ENCODE results near the gene MRPS14. TPM values are rescaled to one million over a fixed set of nuclear protein-coding genes. Genes with fewer than 3 reads are reported as not detected.

MRPS14 gene
- 15.3 and 20.1 TPM in 2 replicates for total RNA-seq

GRCh38 chr1:175023043-175023921 lies at the start of gene MRPS14:
MRPS14 (minus strand) TSS chr1:175023425; CDS start chr1:175023408, 17 bp downstream.

GRCh38 chr1:175067362-175068106 lies 44.3 kb upstream of the MRPS14 start, which contains the start of gene TNN:
TNN (plus strand) TSS chr1:175067833; CDS start chr1:175077419, 9,586 bp downstream.

GRCh38 chr1:174999936-175000696 lies 23.1 kb downstream of the MRPS14 start, which contains the start of gene CACYBP:
CACYBP (plus strand) TSS chr1:174999947; CDS start chr1:175000181, 234 bp downstream.

Other genes starting within 250 kb of the MRPS14 start
- 59.8 and 68.4 TPM in 2 replicates for gene CACYBP, start 23.5 kb downstream of the MRPS14 start, total RNA-seq
- gene TNN, start 44.4 kb upstream of the MRPS14 start, total RNA-seq: not detected in 2 replicates
- 3.8 and 4.9 TPM in 2 replicates for gene KIAA0040, start 169.4 kb upstream of the MRPS14 start, total RNA-seq

Data from cardiac atrium fibroblast (primary cell).